Measurements from ENCODE around the gene WDR38. TPM values are rescaled to one million over a fixed set of nuclear protein-coding genes. Genes with fewer than 3 reads are reported as not detected.

WDR38 gene
- total RNA-seq, 1 donor from 2014 or later = not detected

DNA sequence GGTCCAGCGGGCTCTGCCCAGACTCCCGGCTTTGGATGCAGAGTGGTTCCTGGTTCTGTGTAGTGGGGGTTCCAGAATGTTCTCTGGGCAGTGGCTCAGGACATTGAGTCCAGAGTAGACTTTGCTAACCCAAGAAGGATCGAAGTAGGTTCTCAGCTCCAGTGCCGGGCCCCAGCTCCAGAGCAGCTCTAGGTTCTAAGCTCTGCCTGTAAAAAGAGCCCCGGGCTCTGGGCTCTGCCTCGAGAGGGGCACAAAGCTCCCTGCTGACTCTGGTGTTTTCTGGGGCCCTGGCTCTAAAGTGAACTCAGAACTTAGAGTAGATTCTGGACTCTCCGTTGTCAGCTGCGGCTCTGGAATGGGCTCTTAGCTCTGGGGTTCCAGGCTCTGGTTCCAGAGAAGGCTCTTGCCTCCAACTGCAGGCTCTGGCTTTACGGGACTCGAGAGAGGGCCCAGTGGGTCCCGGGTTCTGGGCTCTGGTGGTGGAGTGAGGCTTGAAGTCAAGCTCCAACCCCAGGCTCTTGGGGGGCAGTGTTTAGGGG, 414 bp downstream of the WDR38 start:
- no peaks in the 10 kb centered on the region for H3K36me3 Mint-ChIP-seq (ENCODE audit: low read depth, unreplicated experiment)
- DNase-seq (ENCODE audit: low spot score) = no peak
- TF ChIP-seq CTCF (IDR thresholded peaks at IDR 0.05; ENCODE audit: unreplicated experiment) = no peak
- peak overlapping the region; percentile 15 for H3K4me3 Mint-ChIP-seq (ENCODE audit: unreplicated experiment)
- H3K9me3 Mint-ChIP-seq (ENCODE audit: unreplicated experiment) = no peaks in the 10 kb centered on the region
- H3K4me1 Mint-ChIP-seq (ENCODE audit: unreplicated experiment) = no peaks in the 10 kb centered on the region
- H3K27me3 Mint-ChIP-seq (ENCODE audit: unreplicated experiment) = peaks cover 8% of the 10 kb centered on the region
- H3K27ac Mint-ChIP-seq (ENCODE audit: unreplicated experiment) = no peak overlapping the region

GRCh38 chr9:124854161-124854560, 901 bp downstream of the WDR38 start:
- peak overlapping the region; percentile 71 for H3K4me3 Mint-ChIP-seq (ENCODE audit: unreplicated experiment)
- no peaks in the 10 kb centered on the region for H3K9me3 Mint-ChIP-seq (ENCODE audit: unreplicated experiment)
- TF ChIP-seq CTCF (IDR thresholded peaks at IDR 0.05; ENCODE audit: unreplicated experiment) = no peak
- peaks cover under 1% of the 10 kb centered on the region for H3K36me3 Mint-ChIP-seq (ENCODE audit: low read depth, unreplicated experiment)
- H3K27ac Mint-ChIP-seq (ENCODE audit: unreplicated experiment) = peak overlapping the region; percentile 67
- H3K4me1 Mint-ChIP-seq (ENCODE audit: unreplicated experiment) = no peaks in the 10 kb centered on the region
- no peak for DNase-seq (ENCODE audit: low spot score)
- peaks cover 8% of the 10 kb centered on the region for H3K27me3 Mint-ChIP-seq (ENCODE audit: unreplicated experiment)

DNA sequence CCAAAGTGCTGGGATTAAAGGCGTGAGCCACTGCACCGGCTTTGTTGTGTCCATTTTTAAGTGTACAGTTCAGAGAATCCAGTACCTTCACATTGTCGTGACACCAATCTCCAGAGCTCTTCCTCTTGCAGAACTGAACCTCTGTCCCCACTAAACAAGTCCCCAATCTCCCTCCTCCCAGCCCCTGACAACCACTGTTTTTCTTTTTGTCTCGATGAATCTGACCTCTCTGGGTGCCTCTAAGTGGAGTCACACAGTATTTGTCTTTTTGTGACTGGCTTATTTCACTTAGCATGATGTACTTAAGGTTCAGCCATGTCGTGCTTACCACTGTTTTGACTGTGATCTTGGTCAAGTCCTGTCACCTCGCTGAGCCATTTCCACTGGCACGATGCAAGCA, 1.6 kb downstream of the WDR38 start:
- no peak for TF ChIP-seq CTCF (IDR thresholded peaks at IDR 0.05; ENCODE audit: unreplicated experiment)
- peaks cover 6% of the 10 kb centered on the region for H3K36me3 Mint-ChIP-seq (ENCODE audit: low read depth, unreplicated experiment)
- peaks cover 8% of the 10 kb centered on the region for H3K27me3 Mint-ChIP-seq (ENCODE audit: unreplicated experiment)
- peaks cover 2% of the 10 kb centered on the region for H3K4me1 Mint-ChIP-seq (ENCODE audit: unreplicated experiment)
- H3K9me3 Mint-ChIP-seq (ENCODE audit: unreplicated experiment) = no peaks in the 10 kb centered on the region
- no peak overlapping the region for H3K27ac Mint-ChIP-seq (ENCODE audit: unreplicated experiment)
- DNase-seq (ENCODE audit: low spot score) = no peak
- no peak overlapping the region for H3K4me3 Mint-ChIP-seq (ENCODE audit: unreplicated experiment)

DNA sequence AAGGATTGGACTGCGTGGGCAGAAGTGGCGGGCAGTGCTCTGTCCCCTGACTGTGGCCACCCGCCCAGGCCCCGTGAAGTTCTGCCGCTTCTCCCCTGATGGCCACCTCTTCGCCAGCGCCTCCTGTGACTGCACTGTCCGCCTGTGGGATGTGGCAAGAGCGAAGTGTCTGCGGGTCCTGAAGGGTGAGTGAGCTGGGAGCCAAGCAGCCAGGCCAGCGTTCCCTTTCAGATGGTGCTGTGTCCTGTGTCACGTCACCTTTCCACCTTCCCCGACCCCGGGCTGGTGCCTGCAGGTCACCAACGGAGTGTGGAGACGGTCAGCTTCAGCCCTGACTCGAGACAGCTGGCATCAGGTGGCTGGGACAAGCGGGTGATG, 2.3 kb downstream of the WDR38 start:
- Mint-ChIP-seq H3K9me3 (ENCODE audit: unreplicated experiment) (no peaks in the 10 kb centered on the region), H3K4me1 (ENCODE audit: unreplicated experiment) (peaks cover 9% of the 10 kb centered on the region), H3K4me3 (ENCODE audit: unreplicated experiment) (no peak overlapping the region), H3K36me3 (ENCODE audit: low read depth, unreplicated experiment) (peaks cover 10% of the 10 kb centered on the region), H3K27ac (ENCODE audit: unreplicated experiment) (no peak overlapping the region), H3K27me3 (ENCODE audit: unreplicated experiment) (peaks cover 8% of the 10 kb centered on the region)
- no peak for TF ChIP-seq CTCF (IDR thresholded peaks at IDR 0.05; ENCODE audit: unreplicated experiment)
- no peak for DNase-seq (ENCODE audit: low spot score)

GRCh38 chr9:124855944-124856765, 2.9 kb downstream of the WDR38 start:
- Mint-ChIP-seq H3K36me3 (ENCODE audit: low read depth, unreplicated experiment) (peaks cover 10% of the 10 kb centered on the region), H3K4me1 (ENCODE audit: unreplicated experiment) (peaks cover 10% of the 10 kb centered on the region), H3K4me3 (ENCODE audit: unreplicated experiment) (no peak overlapping the region), H3K27ac (ENCODE audit: unreplicated experiment) (no peak overlapping the region), H3K27me3 (ENCODE audit: unreplicated experiment) (peaks cover 8% of the 10 kb centered on the region), H3K9me3 (ENCODE audit: unreplicated experiment) (no peaks in the 10 kb centered on the region)
- DNase-seq (ENCODE audit: low spot score) = peak; percentile 60
- TF ChIP-seq CTCF (IDR thresholded peaks at IDR 0.05; ENCODE audit: unreplicated experiment) = peak; percentile 13
